ENCODE measurements around the gene CLDN6.

CLDN6 gene

DNA sequence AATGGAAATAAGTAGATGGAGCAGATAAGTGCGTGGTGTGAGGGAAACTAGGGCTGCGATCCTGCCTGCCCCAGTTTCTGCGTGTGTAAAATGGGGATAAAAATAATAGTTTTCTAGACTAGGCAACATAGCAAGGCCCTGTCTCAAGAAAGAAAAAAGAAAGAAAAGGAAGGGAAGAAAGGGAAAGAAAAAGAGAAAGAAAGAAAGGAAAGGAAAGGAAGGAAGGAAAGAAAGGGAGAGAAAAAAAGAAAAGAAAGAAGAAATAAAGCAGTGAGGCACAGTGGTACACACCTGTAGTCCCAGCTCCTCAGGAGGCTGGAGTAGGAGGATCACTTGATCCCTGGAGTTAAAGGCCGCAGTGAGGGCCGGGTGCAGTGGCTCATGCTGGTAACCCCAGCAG, 35.6 kb downstream of the CLDN6 start:
- 74 to 82% methylated on average over 3 to 5 of the region's 5 CpGs for WGBS, 2 experiments (ENCODE audit: insufficient coverage in 2 of 2)
- Histone ChIP-seq H3K9me3 (ENCODE audit: control insufficient read depth, low read length) (no peaks in the 10 kb centered on the region), H3K36me3 (ENCODE audit: control insufficient read depth, insufficient read depth, low read length) (peaks cover 8% of the 10 kb centered on the region), H3K4me1 (ENCODE audit: control insufficient read depth, insufficient read depth, low read length, poor library complexity, severe bottlenecking) (peaks cover 14% of the 10 kb centered on the region), H3K27ac (ENCODE audit: low read depth, low read length, severe bottlenecking) (no peak overlapping the region), H3K4me3 (ENCODE audit: extremely low read depth, insufficient read depth, low read length, poor library complexity, severe bottlenecking) (no peak overlapping the region)

DNA sequence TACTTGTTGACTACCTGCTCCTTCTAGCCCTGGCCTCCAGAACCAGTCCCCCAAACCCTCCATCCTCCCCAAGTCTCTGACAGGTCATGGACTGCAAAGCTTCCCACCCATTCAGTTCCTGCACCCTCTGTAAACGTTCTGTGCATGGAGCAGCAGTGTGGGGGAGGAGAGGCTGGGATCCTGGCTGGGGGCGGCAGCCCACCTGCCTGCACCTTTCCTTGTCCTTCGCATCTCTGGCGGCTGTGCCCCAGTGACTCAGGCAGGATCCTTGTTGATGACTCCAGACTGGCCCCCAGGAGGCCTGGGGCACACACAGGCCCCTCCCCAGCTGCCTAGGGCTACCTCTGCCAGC, 36.1 kb downstream of the CLDN6 start:
- peak overlapping the region; percentile 72 for H3K4me3 ChIP-seq (ENCODE audit: extremely low read depth, insufficient read depth, low read length, poor library complexity, severe bottlenecking)
- WGBS, 2 experiments (ENCODE audit: insufficient coverage in 2 of 2) = 16 to 44% methylated on average over 2 to 3 of the region's 4 CpGs

DNA sequence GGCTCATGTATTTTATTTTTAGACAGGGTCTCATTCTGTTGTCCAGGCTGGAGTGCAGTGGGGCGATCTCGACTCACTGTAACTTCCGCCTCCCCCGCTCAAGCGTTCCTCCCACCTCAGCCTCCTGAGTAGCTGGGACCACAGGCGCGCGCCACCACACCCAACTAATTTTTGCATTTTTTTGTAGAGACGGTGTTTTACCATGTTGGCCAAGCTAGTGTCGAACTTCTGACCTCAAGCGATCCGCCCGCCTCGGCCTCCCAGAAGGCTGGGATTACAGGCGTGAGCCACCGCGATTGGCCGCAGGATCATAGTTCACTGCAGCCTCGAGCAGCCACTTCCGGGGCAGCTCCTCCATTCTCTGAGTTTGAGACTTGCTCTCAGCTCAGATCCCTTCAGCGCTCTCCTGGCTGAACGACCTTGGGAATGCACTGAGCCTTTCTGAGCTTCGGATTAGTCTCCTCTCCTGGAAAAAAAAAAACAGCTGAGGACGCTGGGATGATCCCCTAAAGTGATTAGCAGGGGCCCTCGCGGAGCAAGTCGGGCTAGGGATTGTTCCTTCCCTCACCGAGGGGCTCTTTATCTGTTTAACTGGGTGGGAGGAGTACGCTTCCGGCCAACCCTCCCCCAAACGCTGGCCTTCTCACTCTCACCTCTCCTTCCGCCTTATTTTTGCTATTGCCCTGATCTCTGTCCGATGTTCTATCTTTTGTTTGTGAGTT, 36.6 kb downstream of the CLDN6 start:
- no peaks in the 10 kb centered on the region for H3K9me3 ChIP-seq (ENCODE audit: control insufficient read depth, low read length)
- peak overlapping the region; percentile 72 for H3K27ac ChIP-seq (ENCODE audit: low read depth, low read length, severe bottlenecking)

More for the DNA sequence above, 36.1 kb downstream of the CLDN6 start:
- H3K36me3 ChIP-seq (ENCODE audit: control insufficient read depth, insufficient read depth, low read length) = peaks cover 13% of the 10 kb centered on the region
- H3K9me3 ChIP-seq (ENCODE audit: control insufficient read depth, low read length) = no peaks in the 10 kb centered on the region
- peak overlapping the region; percentile 72 for H3K27ac ChIP-seq (ENCODE audit: low read depth, low read length, severe bottlenecking)
- H3K4me1 ChIP-seq (ENCODE audit: control insufficient read depth, insufficient read depth, low read length, poor library complexity, severe bottlenecking) = peaks cover 14% of the 10 kb centered on the region

DNA sequence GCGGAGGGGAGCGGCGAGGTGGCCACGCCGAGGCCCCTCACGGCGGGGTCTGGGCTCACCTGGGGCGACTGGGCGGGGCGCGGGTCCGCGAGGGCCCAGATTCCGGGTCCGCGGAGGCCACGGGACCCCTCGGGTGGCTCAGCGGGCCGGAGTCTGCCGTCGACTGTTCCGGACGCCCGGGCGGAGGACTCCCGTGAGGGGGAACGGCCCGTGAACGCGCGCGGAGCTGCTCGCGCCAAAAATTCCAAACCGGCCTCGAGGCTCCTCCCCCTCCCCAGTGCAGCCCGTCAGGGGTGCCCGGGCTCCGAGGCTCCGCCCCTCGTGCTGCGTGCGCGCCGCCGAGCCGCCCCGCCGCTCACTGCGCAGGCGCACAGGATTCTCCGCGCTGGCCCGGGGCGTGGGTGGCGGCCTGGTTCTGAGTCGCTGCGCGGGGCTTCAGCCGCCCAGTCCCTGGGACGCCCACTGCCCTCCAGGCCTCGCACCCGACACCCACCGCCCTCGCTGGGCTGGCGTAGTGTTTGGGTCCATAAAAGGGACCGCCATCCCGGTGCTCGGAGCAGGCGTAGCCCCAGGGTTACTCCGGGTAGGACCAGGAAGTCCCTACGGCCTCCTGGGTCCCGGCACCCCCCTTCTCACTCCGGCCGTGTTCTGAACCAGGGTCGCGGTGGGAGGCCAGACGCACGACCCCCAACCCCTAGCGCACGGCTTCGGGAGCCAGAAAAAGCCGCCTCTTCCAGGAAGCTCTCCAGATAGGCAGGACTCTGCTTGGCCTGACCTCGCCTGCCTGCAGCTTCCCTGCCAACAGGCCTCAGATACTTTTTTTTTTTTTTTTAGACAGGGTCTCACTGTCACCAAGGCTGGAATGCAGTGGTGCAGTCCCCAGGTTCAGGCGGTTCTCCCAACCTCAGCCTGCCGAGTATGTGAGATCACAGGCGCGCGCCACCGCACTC, 37.5 kb downstream of the CLDN6 start, which contains the start of gene PKMYT1:
PKMYT1 (minus strand) TSS at position 220 of the 950 bp plus-strand sequence. CDS start 789 bp downstream, outside the sequence.
- Histone ChIP-seq H3K4me3 (ENCODE audit: extremely low read depth, insufficient read depth, low read length, poor library complexity, severe bottlenecking) (peak within 1 kb of the TSS; percentile 72), H3K27ac (ENCODE audit: low read depth, low read length, severe bottlenecking) (peak within 1 kb of the TSS; percentile 72), H3K36me3 (ENCODE audit: control insufficient read depth, insufficient read depth, low read length) (peaks cover 23% of the 10 kb centered on the region), H3K4me1 (ENCODE audit: control insufficient read depth, insufficient read depth, low read length, poor library complexity, severe bottlenecking) (peaks cover 14% of the 10 kb centered on the region), H3K9me3 (ENCODE audit: control insufficient read depth, low read length) (no peaks in the 10 kb centered on the region)
- WGBS, 2 experiments (ENCODE audit: insufficient coverage in 2 of 2) = 6% methylated on average over 77 to 83 of the region's 91 CpGs

More for the DNA sequence above, 36.6 kb downstream of the CLDN6 start:
- WGBS, 2 experiments (ENCODE audit: insufficient coverage in 2 of 2) = 32 to 33% methylated on average over 23 to 24 of the region's 33 CpGs
- H3K4me3 ChIP-seq (ENCODE audit: extremely low read depth, insufficient read depth, low read length, poor library complexity, severe bottlenecking) = peak overlapping the region; percentile 72
- peaks cover 14% of the 10 kb centered on the region for H3K4me1 ChIP-seq (ENCODE audit: control insufficient read depth, insufficient read depth, low read length, poor library complexity, severe bottlenecking)
- peaks cover 15% of the 10 kb centered on the region for H3K36me3 ChIP-seq (ENCODE audit: control insufficient read depth, insufficient read depth, low read length)

DNA sequence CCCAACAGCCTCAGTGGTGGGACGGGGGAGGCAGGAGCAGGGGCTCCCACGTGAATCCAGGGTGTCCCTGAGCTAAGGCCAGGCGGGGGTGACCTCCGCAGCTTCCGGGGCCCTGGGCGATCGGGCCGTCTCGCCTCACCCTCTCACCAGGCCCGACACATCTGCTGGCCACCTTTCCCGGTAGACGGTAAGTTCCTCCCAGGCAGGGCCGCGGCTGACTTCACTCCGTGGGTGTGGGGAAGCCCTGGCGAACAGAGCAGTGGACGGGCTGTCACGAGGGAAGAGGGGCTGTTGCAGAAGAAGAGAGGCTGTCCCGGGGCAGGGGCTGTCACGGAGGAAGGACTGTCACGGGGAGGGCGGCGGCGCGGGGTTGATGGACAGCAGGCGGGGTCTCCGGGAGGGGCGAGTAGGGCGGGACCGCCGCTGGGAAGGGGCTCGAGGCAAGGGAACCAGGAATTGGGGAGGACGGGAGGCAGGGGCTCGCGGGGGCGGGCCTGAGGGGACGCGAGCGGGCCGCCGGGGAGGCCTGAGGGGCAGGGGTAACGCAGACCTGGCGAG, 38.2 kb downstream of the CLDN6 start:
- peaks cover 14% of the 10 kb centered on the region for H3K4me1 ChIP-seq (ENCODE audit: control insufficient read depth, insufficient read depth, low read length, poor library complexity, severe bottlenecking)
- no peaks in the 10 kb centered on the region for H3K9me3 ChIP-seq (ENCODE audit: control insufficient read depth, low read length)
- H3K36me3 ChIP-seq (ENCODE audit: control insufficient read depth, insufficient read depth, low read length) = peaks cover 27% of the 10 kb centered on the region
- no peak overlapping the region for H3K27ac ChIP-seq (ENCODE audit: low read depth, low read length, severe bottlenecking)
- peak overlapping the region; percentile 72 for H3K4me3 ChIP-seq (ENCODE audit: extremely low read depth, insufficient read depth, low read length, poor library complexity, severe bottlenecking)
- WGBS, 2 experiments (ENCODE audit: insufficient coverage in 2 of 2) = 9 to 10% methylated on average over 28 to 42 of the region's 43 CpGs

DNA sequence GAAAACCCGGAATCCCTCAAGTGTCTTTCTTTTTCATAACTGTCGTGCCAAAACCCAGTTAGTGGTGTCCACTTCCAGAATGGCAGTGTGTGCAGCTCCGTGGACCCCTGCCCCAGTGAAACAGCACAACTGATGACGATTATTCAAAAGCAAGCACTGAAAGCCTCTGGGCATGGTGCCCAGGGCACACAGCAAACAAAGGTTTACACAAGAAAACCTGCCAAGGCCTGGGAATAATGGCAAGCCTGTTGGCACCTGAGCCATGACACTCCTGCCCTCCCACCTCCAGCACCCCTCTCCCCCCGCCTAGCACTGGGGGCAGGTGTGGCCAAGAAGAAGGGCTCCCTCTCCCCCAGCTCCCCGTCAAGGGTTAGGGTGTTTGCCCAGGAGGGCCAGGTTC, 40.5 kb downstream of the CLDN6 start:
- peaks cover 47% of the 10 kb centered on the region for H3K36me3 ChIP-seq (ENCODE audit: control insufficient read depth, insufficient read depth, low read length)

DNA sequence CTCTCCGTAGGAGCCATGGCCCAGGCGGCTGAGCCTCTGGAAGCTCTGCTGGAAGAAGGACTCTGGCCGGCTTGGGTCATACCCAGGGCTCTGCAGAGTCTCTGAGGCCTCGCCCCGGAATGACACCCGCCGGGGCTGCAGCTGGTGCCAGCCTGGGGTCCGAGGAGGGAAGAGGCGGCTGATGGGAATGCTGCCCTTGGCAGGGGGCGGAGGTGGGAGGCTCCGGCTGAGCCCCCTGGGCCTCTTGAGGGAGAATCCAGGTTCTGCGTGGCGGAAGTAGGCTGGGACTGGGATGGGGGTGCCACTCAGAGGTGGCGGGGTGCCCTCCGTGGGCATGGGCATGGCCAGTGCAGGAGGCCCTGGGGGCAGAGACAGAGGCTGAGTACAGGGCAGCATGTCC, 41.3 kb downstream of the CLDN6 start:
- 95 to 98% methylated on average over 11 to 12 of the region's 15 CpGs for WGBS, 2 experiments (ENCODE audit: insufficient coverage in 2 of 2)
- peaks cover 9% of the 10 kb centered on the region for H3K4me1 ChIP-seq (ENCODE audit: control insufficient read depth, insufficient read depth, low read length, poor library complexity, severe bottlenecking)
- no peak overlapping the region for H3K27ac ChIP-seq (ENCODE audit: low read depth, low read length, severe bottlenecking)
- H3K9me3 ChIP-seq (ENCODE audit: control insufficient read depth, low read length) = no peaks in the 10 kb centered on the region
- H3K4me3 ChIP-seq (ENCODE audit: extremely low read depth, insufficient read depth, low read length, poor library complexity, severe bottlenecking) = no peak overlapping the region
- H3K36me3 ChIP-seq (ENCODE audit: control insufficient read depth, insufficient read depth, low read length) = peaks cover 50% of the 10 kb centered on the region

More for the DNA sequence above, 40.5 kb downstream of the CLDN6 start:
- H3K27ac ChIP-seq (ENCODE audit: low read depth, low read length, severe bottlenecking) = no peak overlapping the region
- no peaks in the 10 kb centered on the region for H3K9me3 ChIP-seq (ENCODE audit: control insufficient read depth, low read length)
- WGBS, 2 experiments (ENCODE audit: insufficient coverage in 2 of 2) = 97 to 98% methylated on average over 4 to 6 of the region's 6 CpGs
- H3K4me3 ChIP-seq (ENCODE audit: extremely low read depth, insufficient read depth, low read length, poor library complexity, severe bottlenecking) = no peak overlapping the region
- H3K4me1 ChIP-seq (ENCODE audit: control insufficient read depth, insufficient read depth, low read length, poor library complexity, severe bottlenecking) = peaks cover 14% of the 10 kb centered on the region

DNA sequence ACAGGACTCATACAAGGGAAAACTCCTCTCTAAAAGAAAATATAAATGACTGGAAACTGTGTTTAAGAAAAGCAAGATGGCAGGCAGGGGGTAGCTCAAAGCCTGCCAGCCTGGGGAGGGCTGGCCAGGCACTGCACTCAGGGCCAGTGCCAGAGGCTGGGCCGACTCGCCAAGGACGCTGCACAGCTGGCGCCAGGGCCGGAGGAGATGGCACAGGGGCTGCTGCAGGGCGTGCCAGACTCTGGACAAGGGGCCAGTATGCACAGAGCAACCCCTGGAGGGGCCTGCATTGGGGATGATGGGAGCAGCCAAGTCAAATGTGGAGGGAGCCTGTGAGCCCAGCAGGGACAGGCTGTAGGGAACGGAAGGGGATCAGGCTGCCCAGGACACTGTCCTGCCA, 41.8 kb downstream of the CLDN6 start:
- H3K4me1 ChIP-seq (ENCODE audit: control insufficient read depth, insufficient read depth, low read length, poor library complexity, severe bottlenecking) = peaks cover 5% of the 10 kb centered on the region
- WGBS, 2 experiments (ENCODE audit: insufficient coverage in 2 of 2) = 82 to 97% methylated on average over 1 to 7 of the region's 7 CpGs
- H3K27ac ChIP-seq (ENCODE audit: low read depth, low read length, severe bottlenecking) = no peak overlapping the region
- H3K36me3 ChIP-seq (ENCODE audit: control insufficient read depth, insufficient read depth, low read length) = peaks cover 50% of the 10 kb centered on the region
- H3K9me3 ChIP-seq (ENCODE audit: control insufficient read depth, low read length) = no peaks in the 10 kb centered on the region
- H3K4me3 ChIP-seq (ENCODE audit: extremely low read depth, insufficient read depth, low read length, poor library complexity, severe bottlenecking) = no peak overlapping the region

DNA sequence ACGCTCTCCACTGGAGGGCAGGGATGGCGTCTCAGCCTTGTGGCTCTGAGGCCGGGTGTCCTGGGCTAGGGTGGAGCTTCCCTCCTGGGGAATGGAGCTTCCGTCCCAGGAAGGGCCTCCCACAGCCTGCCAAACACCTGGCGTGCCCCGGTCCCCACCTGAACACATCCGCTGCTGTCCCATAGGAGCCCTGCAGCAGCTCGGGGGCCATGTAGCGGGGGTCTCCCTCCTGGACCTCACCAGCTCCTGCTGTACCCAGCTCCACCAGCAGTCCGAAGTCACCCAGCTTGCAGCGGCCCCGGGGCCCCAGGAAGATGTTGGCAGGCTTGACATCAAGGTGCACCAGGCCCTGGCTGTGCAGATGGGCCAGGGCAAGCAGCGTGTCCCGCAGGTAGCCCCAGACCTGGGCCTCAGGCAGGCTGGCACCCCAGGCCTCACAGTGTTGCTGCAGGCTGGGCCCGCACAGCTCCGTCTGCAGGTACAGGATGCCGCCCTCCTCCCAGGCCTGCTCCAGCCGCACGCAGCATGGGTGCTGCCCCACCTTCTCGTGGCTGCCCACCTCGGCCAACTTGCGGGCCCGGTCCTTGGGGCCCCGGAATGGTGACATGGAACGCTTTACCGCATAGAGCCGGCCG, 42.7 kb downstream of the CLDN6 start:
- no peak overlapping the region for H3K4me3 ChIP-seq (ENCODE audit: extremely low read depth, insufficient read depth, low read length, poor library complexity, severe bottlenecking)
- H3K4me1 ChIP-seq (ENCODE audit: control insufficient read depth, insufficient read depth, low read length, poor library complexity, severe bottlenecking) = no peaks in the 10 kb centered on the region
- H3K9me3 ChIP-seq (ENCODE audit: control insufficient read depth, low read length) = no peaks in the 10 kb centered on the region
- H3K27ac ChIP-seq (ENCODE audit: low read depth, low read length, severe bottlenecking) = no peak overlapping the region
- WGBS, 2 experiments (ENCODE audit: insufficient coverage in 2 of 2) = 91 to 96% methylated on average over 26 to 28 of the region's 28 CpGs
- peaks cover 50% of the 10 kb centered on the region for H3K36me3 ChIP-seq (ENCODE audit: control insufficient read depth, insufficient read depth, low read length)

DNA sequence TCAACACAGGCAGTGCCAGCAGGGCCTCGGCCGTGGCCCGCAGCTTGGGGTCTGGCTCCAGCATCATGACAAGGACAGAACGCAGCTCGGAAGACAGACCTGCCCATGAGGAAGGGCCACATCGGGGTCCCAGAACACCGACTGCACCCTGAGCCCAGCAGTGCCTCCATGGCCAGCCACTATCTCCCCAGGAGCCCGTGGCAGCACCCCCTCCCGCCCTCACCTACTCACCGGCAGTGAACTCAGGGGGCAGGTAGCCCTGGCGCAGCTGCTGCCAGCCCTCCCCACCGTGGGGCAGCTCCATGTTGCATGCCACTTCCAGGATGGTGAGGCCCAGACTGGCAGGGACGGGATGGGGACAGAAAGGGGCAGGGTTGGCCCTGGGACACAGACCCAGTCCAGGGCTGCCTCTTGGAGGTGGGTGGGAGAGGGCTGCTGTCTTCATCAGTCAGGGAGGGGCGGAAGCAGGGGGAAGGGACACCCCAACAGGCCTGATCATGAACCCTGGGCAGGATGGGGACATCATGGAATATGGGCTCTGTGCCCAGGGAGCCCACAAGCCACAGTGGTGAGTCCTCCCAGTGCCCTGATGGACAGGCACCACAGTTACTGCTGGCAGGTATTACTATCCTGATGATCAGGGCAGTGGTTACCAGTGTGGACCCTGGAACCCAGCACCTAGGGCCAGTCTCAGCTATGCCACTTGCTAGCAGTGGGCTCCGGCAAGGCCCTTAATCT, 43.5 kb downstream of the CLDN6 start:
- no peaks in the 10 kb centered on the region for H3K9me3 ChIP-seq (ENCODE audit: control insufficient read depth, low read length)
- no peak overlapping the region for H3K4me3 ChIP-seq (ENCODE audit: extremely low read depth, insufficient read depth, low read length, poor library complexity, severe bottlenecking)
- H3K4me1 ChIP-seq (ENCODE audit: control insufficient read depth, insufficient read depth, low read length, poor library complexity, severe bottlenecking) = no peaks in the 10 kb centered on the region
- 95% methylated on average over 13 to 15 of the region's 15 CpGs for WGBS, 2 experiments (ENCODE audit: insufficient coverage in 2 of 2)
- H3K36me3 ChIP-seq (ENCODE audit: control insufficient read depth, insufficient read depth, low read length) = peaks cover 50% of the 10 kb centered on the region
- H3K27ac ChIP-seq (ENCODE audit: low read depth, low read length, severe bottlenecking) = no peak overlapping the region

Measured in mesodermal cell (in vitro differentiated cells).